CD4-positive, alpha-beta T cell treated with Interleukin-10 for 1 hour (primary cell): Measurements from ENCODE around the gene PFDN2.
"Not testable (repeated sequence)": the region's sequence is repeated elsewhere in the genome, so short reads cannot be mapped to it uniquely, and the experiment has no call there.

Source experiments
- DNase-seq: peaks from one replicate; pipeline ENCODE4 v3.0.0-alpha.2; 2020

PFDN2 gene

DNA sequence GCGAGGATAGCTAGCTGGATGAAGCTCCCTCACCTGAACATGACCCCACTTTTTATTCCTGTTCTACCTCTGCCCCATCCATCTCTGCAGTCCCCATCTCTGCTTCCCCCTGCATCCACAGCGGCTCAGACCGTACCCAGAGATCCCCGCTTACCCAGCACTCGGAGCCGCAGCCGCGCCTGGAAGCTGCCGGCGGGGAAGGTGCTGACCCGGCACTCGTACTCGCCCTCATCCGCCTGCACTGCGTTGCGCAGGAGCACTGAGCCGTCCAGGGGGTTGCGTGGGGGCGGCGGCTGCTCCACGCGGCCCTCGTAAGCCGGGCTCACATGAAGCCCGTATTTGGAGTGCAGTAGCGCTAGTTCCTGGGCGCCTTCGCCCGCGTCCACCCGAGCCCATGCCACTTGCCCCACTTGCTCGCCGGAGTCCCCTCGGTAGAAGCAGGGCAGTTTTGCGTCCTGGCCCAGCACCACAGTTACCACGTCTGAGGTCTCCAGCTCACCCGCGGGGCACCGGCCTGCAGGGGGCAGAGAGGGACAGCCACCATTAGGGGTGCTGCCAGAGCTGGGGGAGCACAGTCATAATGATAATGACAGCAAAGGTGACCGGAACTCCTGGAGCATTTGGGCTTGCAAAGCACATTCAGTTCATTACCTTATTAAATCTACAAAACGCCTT lies 38.3 kb downstream of the PFDN2 start:
- DNase-seq, result no peak

DNA sequence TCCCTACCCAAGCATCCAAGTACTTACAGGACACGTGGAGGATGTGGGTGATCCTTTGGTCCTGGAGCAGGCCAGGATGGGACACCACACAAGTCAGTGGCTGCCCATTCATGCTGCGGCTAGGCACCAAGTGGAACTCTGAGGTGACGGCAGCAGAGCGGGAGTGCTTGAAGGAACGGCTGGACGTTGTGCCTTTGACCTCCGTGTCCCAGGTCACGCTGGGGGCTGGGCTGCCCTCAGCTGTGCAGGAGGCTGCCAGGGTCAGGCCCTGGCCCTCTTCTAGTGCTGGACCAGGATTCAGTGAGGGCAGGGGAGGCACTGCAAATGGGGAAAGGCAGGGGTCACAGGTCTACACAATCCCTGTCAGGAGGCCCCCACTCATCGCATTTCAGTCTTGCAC lies 40.4 kb downstream of the PFDN2 start:
- no peak for DNase-seq

DNA sequence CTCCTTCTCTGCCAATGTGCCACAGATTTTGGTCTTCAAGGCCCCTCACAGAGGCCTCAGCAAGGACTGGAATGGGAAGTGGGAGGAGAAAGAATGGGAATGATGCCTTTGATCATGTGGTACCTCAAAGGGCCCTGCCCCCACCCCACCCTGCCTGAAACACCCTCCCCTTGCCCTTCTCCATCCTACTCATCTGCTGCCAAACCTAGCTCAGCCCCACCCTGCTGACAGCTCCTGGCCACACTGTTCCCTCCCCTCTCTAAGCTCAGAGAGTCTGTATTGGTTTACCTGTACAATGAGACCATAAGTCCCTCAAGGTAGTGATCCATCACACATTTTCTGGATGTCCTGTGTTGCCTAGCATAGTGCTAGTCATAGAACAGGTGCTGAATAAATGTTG lies 41.4 kb downstream of the PFDN2 start:
- DNase-seq, result no peak

DNA sequence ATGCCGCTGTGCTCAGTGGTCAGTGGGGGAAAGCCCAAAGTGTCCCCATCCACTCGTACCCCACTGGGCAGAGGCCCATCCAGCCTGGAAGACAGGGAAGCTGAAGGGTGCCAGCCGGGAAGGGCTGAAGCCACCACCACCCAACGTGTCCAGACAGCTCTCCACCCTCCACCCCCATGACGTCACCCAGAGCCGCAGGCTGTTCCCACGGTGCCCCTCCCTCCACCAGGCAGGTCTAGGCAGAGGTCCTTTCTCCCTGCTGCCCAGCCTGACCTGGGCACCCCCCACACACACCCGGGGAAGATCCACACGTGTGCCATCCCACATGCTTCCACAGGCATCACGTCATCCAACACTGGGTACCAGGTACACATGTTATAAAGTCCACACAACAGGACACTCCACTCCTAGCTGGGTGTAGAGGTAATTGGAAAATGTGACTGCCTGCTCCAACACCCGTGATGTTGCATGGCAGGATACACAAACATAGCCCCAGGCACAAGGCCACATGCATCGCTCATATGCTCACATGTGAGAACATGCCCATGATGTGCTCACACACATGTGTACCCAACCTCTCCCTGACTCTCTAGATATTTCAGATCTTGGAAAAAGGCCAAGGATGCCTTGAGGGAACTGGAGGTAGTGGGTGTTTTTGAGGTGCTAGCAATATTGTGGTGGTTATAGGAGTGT lies 43.0 kb downstream of the PFDN2 start:
- no peak for DNase-seq

DNA sequence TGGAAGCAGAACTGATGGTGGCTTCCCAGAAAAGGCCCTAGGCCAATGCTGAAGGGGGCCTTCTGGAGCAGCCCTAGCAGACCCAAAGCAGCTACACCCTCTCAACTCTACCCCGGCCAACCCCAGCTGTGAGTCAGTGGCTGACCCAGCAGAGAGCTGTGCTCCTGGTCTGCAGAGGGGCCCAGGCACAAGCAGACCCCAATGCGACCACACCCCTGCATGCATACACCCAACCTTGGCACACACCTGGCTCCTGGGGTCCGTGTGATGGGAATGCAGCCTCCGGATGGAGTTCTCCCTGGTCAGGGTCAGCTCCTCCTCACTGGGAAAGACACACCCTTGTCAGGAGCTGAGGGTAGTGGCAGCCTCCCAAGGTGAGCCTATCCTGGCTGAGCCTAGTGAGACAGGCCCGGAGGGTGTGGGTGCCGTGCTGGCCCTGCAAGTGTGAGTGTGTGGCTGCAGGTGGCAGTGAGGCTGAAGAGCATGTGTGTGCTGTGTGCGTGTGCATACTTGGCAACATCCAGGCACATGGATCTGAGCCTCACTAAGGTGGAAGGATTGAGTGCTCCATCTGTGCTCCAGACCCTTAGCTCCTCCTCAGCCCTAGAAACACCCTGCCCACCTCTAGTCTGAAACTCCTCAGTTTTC lies 44.2 kb downstream of the PFDN2 start:
- no peak for DNase-seq

DNA sequence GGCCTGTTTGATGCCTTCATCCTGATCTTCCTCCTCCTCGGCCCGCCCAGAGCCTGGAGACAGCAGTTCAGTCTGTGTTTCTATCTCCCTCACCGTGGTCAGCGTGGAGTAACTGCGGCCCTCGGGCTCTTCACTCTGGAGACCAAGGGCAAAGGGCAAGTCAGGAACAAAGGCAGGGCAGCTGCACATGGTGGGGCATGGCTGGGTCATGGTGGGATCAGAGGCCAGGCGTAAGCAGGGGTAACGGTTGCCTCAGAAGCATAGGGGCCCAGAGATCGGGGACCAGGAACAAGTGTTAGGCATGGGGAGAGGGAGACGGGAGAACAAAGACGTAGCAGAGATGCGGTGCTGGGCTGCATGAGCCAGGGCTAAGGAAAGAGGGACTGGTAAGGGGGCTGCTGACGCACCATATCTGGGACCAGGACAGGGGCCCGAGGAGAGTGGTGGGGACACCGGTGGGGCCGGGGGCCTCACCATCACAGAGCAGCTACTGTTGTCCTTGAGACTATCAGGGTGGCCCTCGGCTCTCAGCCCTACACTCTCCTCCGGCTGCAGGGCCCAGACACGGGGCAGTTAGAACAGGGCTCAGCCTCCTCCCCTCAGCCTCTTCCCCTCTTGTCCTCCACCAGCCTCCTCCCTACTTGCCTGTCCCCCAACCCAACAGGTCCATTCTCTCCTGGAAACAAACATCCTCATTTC lies 44.9 kb downstream of the PFDN2 start:
- no peak for DNase-seq

DNA sequence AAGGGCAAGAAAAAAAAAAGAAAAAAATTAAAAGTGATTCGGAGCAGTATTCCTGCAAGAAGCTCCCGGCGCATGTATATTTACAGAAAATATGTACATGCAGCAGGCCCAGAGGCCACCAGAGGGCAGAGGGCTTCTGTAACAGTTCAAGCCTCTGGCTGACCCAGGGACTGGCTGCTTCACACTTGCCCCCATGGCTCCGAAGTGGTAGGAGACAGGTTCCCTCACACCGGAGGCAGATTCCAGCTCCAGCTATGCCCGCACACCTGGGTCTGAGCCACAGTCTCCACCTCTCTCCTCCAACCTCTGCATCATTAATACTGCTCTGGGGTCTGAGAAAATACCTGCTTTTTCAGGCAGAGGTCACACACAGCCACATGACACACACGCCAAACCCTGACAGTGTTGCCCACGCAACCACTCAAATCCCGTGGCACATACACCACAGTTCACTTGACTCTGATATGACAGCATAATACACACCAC lies 45.9 kb downstream of the PFDN2 start:
- DNase-seq, result peak; percentile 61

DNA sequence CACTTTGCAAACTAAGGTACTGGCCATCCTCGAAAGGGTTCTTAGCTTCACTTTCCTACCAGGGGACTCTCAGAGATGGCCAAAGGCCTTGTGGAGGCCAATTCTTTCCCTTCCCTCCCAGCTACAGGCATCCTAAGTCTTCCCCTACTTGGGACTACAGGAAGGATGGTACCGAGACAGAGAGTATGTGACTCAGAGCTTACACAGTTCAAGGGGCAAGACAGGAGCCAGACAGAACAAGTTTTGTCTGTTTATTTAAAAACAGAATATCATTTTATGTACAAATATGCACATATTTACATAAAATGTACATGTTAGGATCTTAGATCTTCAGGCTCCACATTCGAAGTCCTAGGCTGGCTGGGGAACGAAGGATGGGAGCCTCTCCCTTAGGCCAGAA lies 47.1 kb downstream of the PFDN2 start:
- no peak for DNase-seq

DNA sequence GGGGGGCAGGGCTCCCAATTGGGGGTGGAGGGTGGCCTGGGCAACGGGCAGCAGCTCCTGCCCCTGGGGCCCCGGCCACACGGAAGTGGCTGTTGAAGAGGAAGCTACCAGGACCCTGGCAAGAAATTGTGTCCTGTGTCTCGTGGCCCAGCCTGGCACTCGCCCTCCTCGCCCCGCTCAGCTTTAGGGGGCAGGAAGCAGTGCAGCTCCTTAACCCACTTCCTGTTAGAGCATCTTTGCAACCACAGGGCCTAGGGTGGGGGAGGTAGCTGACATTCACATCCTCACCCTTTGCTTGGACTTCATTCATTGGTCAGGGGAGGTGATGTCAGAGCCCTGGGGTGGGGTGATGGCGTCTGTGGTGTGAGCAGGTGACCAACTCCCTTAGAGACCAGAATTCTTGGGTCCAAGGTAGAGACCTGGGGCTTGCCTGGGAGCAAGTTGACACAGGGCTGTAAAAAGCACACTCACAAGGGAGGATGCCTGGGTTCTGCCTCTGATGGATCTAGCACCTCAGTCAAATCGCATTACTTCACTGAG lies 48.0 kb downstream of the PFDN2 start, which contains the start of gene ARHGAP30:
Gene ARHGAP30, minus strand, starts transcription at position 161 of the 540 bp plus-strand sequence. CDS start 267 bp downstream, outside the sequence.
- DNase-seq, result peak; percentile 94

DNA sequence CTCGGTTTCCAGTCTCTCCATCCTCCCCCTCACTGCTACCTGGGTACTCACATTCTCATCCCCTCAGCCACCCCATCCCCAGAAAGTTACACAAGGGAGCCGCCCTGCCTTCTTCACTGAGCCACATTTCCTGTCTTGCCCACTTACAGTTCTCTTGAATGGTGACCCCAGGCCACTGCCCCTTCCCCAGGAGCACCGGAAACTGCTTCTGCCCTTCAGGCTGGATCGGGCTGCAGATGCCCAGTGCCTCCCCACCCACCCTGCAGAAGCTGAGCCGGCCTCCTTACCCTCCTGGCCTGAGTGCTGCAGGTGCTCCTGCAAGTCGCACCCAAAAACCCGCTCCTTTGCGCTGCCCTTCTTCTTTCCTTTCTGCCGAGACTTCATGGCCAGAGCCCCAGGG lies 48.6 kb downstream of the PFDN2 start:
- no peak for DNase-seq

DNA sequence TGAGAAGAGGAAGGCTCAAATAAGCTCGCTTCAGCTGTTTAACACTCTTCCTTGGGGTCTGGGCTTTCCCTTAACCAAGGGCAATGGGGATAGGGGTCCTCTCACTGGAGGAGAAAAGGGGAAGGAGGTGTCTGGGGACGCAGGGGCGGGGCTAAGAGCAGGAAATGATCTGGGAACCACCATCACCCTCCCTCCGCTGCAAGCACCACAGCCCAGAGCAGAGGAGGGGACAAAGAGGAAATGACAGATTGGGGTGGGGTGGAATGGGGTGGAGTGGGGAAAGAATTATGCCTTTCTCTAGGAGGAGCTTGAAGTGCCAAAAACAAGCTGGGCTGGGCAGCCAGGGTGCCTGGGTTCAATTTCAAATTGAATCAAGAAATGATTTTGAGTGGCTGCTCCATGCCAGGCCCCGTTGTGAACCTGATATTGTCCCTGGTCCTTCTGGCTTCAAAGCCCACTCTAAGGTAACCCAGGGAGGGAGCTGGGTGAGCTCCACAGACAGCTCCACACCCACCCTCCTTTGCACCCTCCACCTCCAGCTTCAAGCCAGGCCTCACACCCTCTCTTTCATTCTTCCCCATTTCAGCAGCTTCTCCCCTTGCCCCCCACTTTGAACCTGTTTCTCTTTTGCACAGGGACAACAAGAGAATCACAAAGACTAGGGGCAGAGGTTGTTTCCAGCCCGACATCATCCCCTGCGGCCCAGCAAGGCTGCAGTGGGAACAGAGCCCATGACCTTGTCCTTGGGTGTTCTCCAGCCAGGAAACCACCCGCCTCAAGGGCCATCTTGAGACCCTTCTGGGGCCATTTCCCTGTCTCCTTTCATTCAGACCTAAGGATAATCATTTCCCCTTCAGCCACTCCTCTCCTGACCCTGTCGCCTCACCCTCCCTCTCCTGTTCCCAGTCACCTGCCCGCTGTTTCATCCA lies 49.3 kb downstream of the PFDN2 start:
- DNase-seq, result peak; percentile 94

DNA sequence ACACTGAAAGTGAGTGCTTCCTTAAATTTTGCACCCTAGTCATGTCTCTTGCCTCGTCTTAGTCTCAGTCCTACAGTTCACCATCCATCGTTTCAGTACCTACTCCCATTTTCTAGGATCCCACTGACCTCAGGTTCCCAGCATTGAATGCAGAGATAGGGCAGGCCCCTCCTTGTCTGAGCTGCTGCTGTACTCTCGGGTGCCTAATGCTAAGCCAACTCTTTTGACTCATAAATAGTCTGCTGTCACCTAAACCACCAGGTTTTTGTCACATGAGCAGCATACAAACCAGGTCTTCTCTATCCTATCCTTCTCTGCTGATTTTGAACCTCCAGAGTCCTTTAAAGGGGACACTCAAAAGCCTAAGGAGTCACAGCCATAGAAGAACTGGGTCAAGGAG lies 51.1 kb downstream of the PFDN2 start:
- peak; percentile 40 for DNase-seq

DNA sequence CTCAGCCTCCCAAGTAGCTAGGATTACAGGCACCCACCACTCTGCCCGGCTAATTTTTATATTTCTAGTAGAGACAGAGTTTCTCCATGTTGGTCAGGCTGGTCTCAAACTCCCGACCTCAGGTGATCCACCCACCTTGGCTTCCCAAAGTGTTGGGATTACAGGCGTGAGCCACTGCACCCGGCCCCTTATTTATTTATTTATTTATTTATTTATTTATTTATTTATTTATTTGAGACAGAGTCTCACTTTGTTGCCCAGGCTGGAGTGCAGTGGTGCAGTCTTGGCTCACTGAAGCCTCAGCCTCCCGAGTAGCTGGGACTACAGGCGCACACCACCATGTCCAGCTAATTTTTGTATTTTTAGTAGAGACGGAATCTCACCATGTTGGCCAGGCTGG lies 52.2 kb downstream of the PFDN2 start:
- not testable (repeated sequence) for DNase-seq

DNA sequence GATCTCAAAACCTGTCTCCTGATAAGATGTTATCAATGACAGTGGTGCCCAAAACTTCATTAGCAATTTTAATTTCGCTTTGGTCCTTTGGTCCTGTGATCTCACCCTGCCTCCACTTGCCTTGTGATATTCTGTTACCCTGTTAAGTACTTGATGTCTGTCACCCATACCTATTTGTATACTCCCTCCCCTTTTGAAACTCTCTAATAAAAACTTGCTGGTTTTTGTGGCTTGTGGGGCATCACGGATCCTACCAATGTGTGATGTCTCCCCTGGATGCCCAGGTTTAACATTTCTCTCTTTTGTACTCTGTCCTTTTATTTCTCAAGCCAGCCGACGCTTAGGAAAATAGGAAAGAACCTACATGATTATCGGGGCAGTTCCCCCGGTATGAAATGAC lies 53.9 kb downstream of the PFDN2 start:
- peak; percentile 32 for DNase-seq

DNA sequence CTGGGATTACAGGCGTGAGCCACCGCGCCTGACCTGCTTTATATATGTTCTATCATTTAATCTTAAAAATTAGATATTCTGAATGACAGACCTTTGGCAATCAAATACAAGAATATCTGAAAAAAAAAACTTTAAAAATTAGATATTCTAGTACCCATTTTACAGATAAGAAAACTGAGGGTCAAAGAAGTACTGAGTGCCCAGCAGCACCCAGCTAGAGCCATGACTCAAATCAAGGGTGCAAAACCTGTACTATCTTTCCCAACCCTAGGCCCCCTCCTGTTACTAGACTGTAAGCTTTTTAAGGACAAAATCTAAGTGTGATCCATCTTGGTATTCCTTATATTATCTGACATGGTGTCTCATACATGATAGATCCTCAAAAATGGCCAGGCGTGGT lies 56.4 kb downstream of the PFDN2 start:
- no peak for DNase-seq

DNA sequence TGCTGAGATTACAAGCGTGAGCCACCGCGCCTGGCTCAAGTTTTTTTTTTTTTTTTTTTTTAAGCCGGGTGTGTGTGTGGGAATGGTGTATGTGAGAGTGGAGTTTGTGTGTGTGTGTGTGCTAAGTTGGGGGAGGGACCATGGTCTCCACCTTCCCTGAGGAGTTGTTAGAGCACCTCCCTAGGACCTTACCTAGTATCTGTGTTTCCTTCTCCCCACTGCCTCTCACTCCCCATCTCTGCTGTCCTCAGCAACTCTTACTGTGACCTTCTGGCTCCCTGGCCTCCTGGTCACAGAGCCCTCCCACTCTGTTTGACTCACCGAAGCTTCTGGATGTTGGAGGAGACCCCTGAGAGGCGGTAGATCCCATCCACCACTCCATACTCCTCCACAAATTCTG lies 58.5 kb downstream of the PFDN2 start:
- no peak for DNase-seq

DNA sequence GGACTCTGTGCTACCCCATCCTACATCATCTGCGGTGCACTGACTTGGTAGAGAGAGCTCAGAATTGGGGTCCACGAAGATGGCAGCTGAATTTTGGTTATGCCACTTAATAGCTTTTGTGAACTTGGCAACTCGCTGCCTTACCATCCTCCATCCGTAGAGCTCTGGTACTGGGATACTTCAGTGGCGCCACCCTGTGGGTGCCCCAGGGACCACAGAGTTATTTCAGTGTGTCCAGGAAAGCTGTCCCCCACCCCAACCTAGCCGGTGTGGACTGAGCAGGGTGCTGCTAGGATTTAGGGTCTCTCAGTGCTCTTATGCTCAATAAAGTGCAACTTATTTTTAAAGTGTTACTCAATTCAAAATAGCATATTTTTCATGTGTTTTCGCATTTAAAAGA lies 63.0 kb downstream of the PFDN2 start:
- DNase-seq, result no peak

DNA sequence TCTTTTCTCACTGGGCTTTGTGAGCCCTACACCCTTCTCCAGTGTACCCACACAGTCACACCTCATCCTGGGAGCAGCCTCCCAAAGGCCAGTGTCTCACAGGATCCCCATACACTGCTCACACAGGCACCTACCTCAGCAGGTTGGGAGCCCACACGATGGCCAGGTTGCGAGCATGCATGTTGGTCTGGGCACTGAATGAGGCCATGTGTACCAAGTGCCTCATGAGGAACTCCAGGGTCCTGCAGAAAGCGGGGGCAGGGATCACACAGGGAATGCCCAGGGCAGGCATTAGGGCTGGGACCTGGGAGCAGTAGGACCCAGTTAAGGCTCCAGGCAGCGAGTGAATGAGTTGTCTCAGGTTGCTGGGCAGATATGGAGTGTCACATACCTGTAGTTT lies 63.6 kb downstream of the PFDN2 start:
- no peak for DNase-seq

DNA sequence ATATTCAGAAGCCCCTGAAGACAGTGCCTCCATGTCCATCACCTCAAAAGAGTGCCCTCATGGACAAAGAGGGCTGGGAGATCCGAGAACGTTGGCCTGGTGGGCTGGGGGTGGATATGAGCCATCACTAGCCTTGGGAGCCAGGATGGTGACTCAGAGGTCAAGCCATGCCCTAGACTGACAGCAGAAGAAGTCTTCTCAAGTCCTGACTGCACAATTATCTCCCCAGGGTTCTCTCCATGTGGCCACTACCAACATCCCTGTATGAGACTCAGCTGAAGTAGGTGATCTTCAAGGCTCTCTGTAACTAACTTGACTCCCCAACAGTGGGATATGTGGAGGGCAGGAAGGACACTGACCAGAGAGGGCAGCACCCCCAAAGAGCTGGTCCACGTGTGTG lies 64.9 kb downstream of the PFDN2 start:
- no peak for DNase-seq

DNA sequence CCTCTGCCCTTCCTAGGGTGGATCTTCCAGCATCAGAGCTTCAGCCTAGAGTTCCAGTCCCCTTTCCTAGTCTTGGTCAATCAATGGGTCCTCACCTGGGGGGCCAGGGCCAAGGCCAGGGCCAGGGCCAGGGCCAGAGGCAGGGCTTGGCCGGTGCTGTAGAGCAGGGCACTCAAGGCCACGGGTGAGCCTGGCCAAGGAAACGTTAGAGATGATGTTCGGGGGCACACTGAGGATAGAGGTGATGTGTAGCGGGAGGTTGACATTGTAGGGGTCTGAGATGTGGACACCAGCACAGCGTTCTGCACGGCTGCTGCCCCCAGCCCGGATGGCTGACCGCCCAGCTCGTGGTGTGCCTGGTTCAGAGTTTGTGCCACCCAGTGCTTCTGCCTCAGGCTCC lies 66.6 kb downstream of the PFDN2 start:
- DNase-seq, result no peak
